SU-DHL-6 (cell line): ENCODE measurements around the gene PPP1CC.

Source experiments
- H2AFZ ChIP-seq: fragments of 200-600 bp; sonication (generic); 2 replicates; pipeline ENCODE4 v1.6.1; 2014; ENCODE audit warnings: low read depth, mild to moderate bottlenecking, moderate library complexity, mixed read lengths, antibody characterized with exemption, low read length; ENCODE audit not compliant: severe bottlenecking
- H3F3A ChIP-seq: fragments of 200-600 bp; shearing (Covaris generic); 2 replicates; pipeline ENCODE4 v1.6.0; 2016; ENCODE audit warnings: antibody characterized with exemption, mild to moderate bottlenecking; ENCODE audit not compliant: insufficient read depth
- H3K27ac ChIP-seq: fragments of 200-600 bp; sonication (generic); 2 replicates; pipeline ENCODE4 v1.5.1; 2016; ENCODE audit warnings: low read depth, mild to moderate bottlenecking, low read length, moderate library complexity, mixed read lengths
- H3K27me3 ChIP-seq: fragments of 200-600 bp; sonication (generic), shearing (Covaris generic); 2 replicates; pipeline ENCODE4 v1.6.0; 2014; ENCODE audit warnings: mild to moderate bottlenecking, low read length
- H3K36me3 ChIP-seq: fragments of 200-600 bp; sonication (generic); 2 replicates; pipeline ENCODE4 v1.6.1; 2014; ENCODE audit warnings: mild to moderate bottlenecking, low read length, mixed read lengths
- H3K4me2 ChIP-seq: fragments of 300-600, 200-600 bp; shearing (Covaris generic), sonication (generic); 2 replicates; pipeline ENCODE4 v1.6.0; 2014; ENCODE audit warnings: low read length, low read depth, mild to moderate bottlenecking; ENCODE audit not compliant: poor library complexity, severe bottlenecking
- H3K4me3 ChIP-seq: fragments of 200-600 bp; sonication (generic); 2 replicates; pipeline ENCODE4 v1.5.1; 2014; ENCODE audit warnings: antibody characterized with exemption, low read length, mild to moderate bottlenecking, mixed read lengths; ENCODE audit not compliant: insufficient read depth, poor library complexity, severe bottlenecking
- H3K79me2 ChIP-seq: fragments of 200-600 bp; sonication (generic); 2 replicates; pipeline ENCODE4 v1.6.1; 2014; ENCODE audit warnings: mild to moderate bottlenecking, low read length, moderate library complexity; ENCODE audit not compliant: insufficient read depth
- H3K9ac ChIP-seq: fragments of 200-600 bp; sonication (generic); 2 replicates; pipeline ENCODE4 v1.7.0; 2014; ENCODE audit warnings: mild to moderate bottlenecking, low read length
- H3K9me2 ChIP-seq: fragments of 200-600 bp; sonication (generic); replicated peaks from 2 replicates; pipeline ENCODE4 v1.6.1; 2014; ENCODE audit warnings: low read length; ENCODE audit not compliant: insufficient read depth
- H3K9me3 ChIP-seq: fragments of 200-600 bp; sonication (generic); 2 replicates; pipeline ENCODE4 v1.6.1; 2014; ENCODE audit warnings: low read length, mixed read lengths; ENCODE audit not compliant: insufficient read depth
- H4K20me1 ChIP-seq: fragments of 200-600 bp; sonication (generic); 2 replicates; pipeline ENCODE4 v1.6.1; 2014; ENCODE audit warnings: low read depth, mild to moderate bottlenecking, antibody characterized with exemption, low read length, moderate library complexity, mixed read lengths
- CTCF ChIP-seq: fragments of 200-600 bp; sonication (generic); IDR thresholded peaks from one replicate; pipeline ENCODE4 v1.5.1; 2017; ENCODE audit warnings: antibody characterized with exemption, mild to moderate bottlenecking, low read length, moderate library complexity; ENCODE audit not compliant: insufficient read depth, poor library complexity, severe bottlenecking
- EZH2phosphoT487 ChIP-seq: fragments of 200-600 bp; sonication (generic), shearing (Covaris generic); conservative IDR thresholded peaks from 2 replicates; pipeline ENCODE4 v1.6.1; 2018; ENCODE audit warnings: mild to moderate bottlenecking, antibody characterized with exemption, low read length, moderate library complexity, mixed read lengths

PPP1CC gene

DNA sequence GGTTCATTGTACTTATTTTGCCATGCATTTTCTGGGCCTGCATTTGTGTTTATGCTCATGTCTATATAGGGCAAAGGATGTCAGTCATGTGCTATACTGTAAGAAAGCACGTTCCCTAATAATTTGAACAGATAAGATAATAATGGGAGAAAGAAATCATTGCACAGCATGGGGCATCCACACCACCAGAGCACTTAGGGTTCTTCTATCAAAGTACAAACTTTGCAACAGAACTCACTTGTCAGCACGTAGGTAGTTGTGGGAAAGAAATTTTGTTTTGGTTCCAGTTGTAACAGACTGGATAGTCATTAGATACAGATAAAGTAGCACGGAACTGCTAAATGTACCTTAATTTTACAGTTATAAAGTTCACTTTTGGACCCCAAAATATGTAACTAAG, 10.1 kb downstream of the PPP1CC start:
- Histone ChIP-seq H4K20me1 (peaks cover 34% of the 10 kb centered on the region), H3K9me3 (no peaks in the 10 kb centered on the region), H3K27ac (no peak overlapping the region), H3K4me3 (no peak overlapping the region), H3K4me2 (no peak overlapping the region), H3F3A (peaks cover 5% of the 10 kb centered on the region), H3K27me3 (no peaks in the 10 kb centered on the region), H2AFZ (no peak overlapping the region), H3K36me3 (peaks cover 46% of the 10 kb centered on the region), H3K79me2 (peaks cover 94% of the 10 kb centered on the region), H3K9ac (no peak overlapping the region), H3K9me2 (no peaks in the 10 kb centered on the region)
- TF ChIP-seq EZH2phosphoT487: no peak
- TF ChIP-seq CTCF: no peak

GRCh38 chr12:110731479-110731878, 11.2 kb downstream of the PPP1CC start:
- no peak for TF ChIP-seq CTCF
- TF ChIP-seq EZH2phosphoT487: no peak
- Histone ChIP-seq H3K27me3 (no peaks in the 10 kb centered on the region), H3K9me2 (no peaks in the 10 kb centered on the region), H3K27ac (no peak overlapping the region), H3K4me2 (no peak overlapping the region), H3K36me3 (peaks cover 41% of the 10 kb centered on the region), H2AFZ (no peak overlapping the region), H3K79me2 (peaks cover 93% of the 10 kb centered on the region), H3K9me3 (no peaks in the 10 kb centered on the region), H3K9ac (no peak overlapping the region), H4K20me1 (peaks cover 27% of the 10 kb centered on the region), H3K4me3 (no peak overlapping the region), H3F3A (peaks cover 5% of the 10 kb centered on the region)

DNA sequence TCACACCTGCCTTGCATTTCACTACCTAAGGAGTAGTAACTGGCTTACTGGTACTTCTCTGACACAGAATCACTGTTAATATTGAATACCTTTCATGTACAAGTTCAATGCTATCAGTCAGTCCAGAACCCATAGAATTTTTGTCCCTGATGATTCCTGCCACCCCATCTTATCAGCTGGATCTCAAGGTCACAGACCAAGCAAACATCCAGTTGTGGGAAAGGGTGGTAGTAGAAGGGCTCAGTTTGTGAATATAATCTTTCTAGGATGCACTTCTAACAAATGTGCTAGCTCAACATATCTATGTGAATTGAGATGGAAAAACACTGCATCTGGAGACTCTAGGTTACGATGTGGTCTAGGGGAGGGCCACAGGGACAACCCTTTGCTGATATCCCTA, 14.1 kb downstream of the PPP1CC start:
- H3K9ac ChIP-seq: no peak overlapping the region
- no peaks in the 10 kb centered on the region for H3K9me2 ChIP-seq
- no peak overlapping the region for H3K4me3 ChIP-seq
- no peak overlapping the region for H2AFZ ChIP-seq
- no peaks in the 10 kb centered on the region for H3K9me3 ChIP-seq
- H3K27ac ChIP-seq: no peak overlapping the region
- no peaks in the 10 kb centered on the region for H3K27me3 ChIP-seq
- no peak overlapping the region for H3K4me2 ChIP-seq
- no peak for TF ChIP-seq EZH2phosphoT487
- TF ChIP-seq CTCF: no peak
- peaks cover 30% of the 10 kb centered on the region for H4K20me1 ChIP-seq
- peaks cover 85% of the 10 kb centered on the region for H3K79me2 ChIP-seq
- peaks cover 45% of the 10 kb centered on the region for H3K36me3 ChIP-seq
- peaks cover 5% of the 10 kb centered on the region for H3F3A ChIP-seq
